Tibial nerve (tissue), 4 donors: Measurements from ENCODE around the gene FRMD6. TPM values are rescaled to one million over a fixed set of nuclear protein-coding genes. Genes with fewer than 3 reads are reported as not detected.

Experiments used
- DNase-seq, 2 donors: peaks; one replicate each; pipeline ENCODE4 v3.0.0-alpha.2; 2019; ENCODE audit warnings: low spot score in 2 of 2
- H3K27ac ChIP-seq, 4 donors: fragments of 200-600 bp; sonication (generic) in 3 of 4; one replicate each; pipeline ENCODE4 v1.5.1; 2017 to 2019; ENCODE audit warnings: mild to moderate bottlenecking in 1 of 4
- H3K27me3 ChIP-seq, 2 donors: fragments of 200-600 bp; sonication (generic) in 1 of 2; one replicate each; pipeline versions ENCODE4 v1.5.1 to v1.6.0; 2017 to 2019
- H3K36me3 ChIP-seq, 3 donors: fragments of 200-600 bp; sonication (generic); one replicate each; pipeline ENCODE4 v1.5.1; 2018 to 2019
- H3K4me1 ChIP-seq, 4 donors: fragments of 200-600 bp; sonication (generic) in 3 of 4; one replicate each; pipeline ENCODE4 v1.5.1; 2017 to 2019
- H3K4me3 ChIP-seq, 4 donors: fragments of 200-600 bp; sonication (generic) in 3 of 4; one replicate each; pipeline ENCODE4 v1.5.1; 2017 to 2019; ENCODE audit warnings: mild to moderate bottlenecking in 1 of 4, moderate library complexity in 1 of 4
- H3K9me3 ChIP-seq, 4 donors: fragments of 200-600 bp; sonication (generic) in 3 of 4; one replicate each; pipeline ENCODE4 v1.5.1; 2017 to 2019
- EP300 ChIP-seq, 2 donors: sonication (generic); formaldehyde crosslinking; IDR thresholded peaks; one replicate each; pipeline ENCODE4 v1.6.1; 2017; ENCODE audit warnings: antibody characterized with exemption in 2 of 2, mild to moderate bottlenecking in 1 of 2
- POLR2A ChIP-seq, 2 donors: fragments of 450-650 bp; IDR thresholded peaks; one replicate each; pipeline ENCODE4 v1.6.1; 2017; ENCODE audit warnings: antibody characterized with exemption in 2 of 2, mild to moderate bottlenecking in 2 of 2, moderate library complexity in 2 of 2
- WGBS, 2 donors: methylation state at CpG; one replicate each; pipeline ENCODE4 v1.1.5; 2018; 5-methylcytosine and 5-hydroxymethylcytosine counted together
- total RNA-seq, 4 donors: library from RNA; depleted of rRNA; stranded (reverse); fragments of >200 nt; gene quantifications; one replicate each; pipeline ENCODE4 v1.1.0, GENCODE V29; 2016
- TF ChIP-seq, protein P1 (sequence below), 5 experiments: fragments of 200-600 bp in 3 of 5; fragments of 450-650 bp in 2 of 5; sonication (generic) in 3 of 5; IDR thresholded peaks; one replicate each; pipeline ENCODE4 v1.5.1; 2016 to 2019; ENCODE audit warnings: antibody characterized with exemption in 5 of 5, mild to moderate bottlenecking in 3 of 5, moderate library complexity in 2 of 5

Gene FRMD6
- total RNA-seq, 4 donors from 2014 or later, result 31.6 to 52.4 (median 44.9) TPM

GRCh38 chr14:51674294-51675002 lies 22.7 kb downstream of the FRMD6 start:
- peaks cover 0 to 58% (median 20%) of the 10 kb centered on the region in 4 donors for H3K4me1 ChIP-seq
- TF ChIP-seq EP300 (IDR thresholded peaks at IDR 0.05), result no peak
- TF ChIP-seq POLR2A (IDR thresholded peaks at IDR 0.05), result no peak
- 88 to 92% methylated on average over 5 of the region's 5 CpGs for WGBS, 2 donors

GRCh38 chr14:51676549-51676948 lies 24.8 kb downstream of the FRMD6 start:
- H3K9me3 ChIP-seq, result no peaks in the 10 kb centered on the region
- H3K4me3 ChIP-seq, result no peak overlapping the region
- peaks cover 0 to 75% (median 23%) of the 10 kb centered on the region in 4 donors for H3K4me1 ChIP-seq
- TF ChIP-seq, protein P1, sequence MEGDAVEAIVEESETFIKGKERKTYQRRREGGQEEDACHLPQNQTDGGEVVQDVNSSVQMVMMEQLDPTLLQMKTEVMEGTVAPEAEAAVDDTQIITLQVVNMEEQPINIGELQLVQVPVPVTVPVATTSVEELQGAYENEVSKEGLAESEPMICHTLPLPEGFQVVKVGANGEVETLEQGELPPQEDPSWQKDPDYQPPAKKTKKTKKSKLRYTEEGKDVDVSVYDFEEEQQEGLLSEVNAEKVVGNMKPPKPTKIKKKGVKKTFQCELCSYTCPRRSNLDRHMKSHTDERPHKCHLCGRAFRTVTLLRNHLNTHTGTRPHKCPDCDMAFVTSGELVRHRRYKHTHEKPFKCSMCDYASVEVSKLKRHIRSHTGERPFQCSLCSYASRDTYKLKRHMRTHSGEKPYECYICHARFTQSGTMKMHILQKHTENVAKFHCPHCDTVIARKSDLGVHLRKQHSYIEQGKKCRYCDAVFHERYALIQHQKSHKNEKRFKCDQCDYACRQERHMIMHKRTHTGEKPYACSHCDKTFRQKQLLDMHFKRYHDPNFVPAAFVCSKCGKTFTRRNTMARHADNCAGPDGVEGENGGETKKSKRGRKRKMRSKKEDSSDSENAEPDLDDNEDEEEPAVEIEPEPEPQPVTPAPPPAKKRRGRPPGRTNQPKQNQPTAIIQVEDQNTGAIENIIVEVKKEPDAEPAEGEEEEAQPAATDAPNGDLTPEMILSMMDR (IDR thresholded peaks at IDR 0.05), result no peak
- TF ChIP-seq POLR2A (IDR thresholded peaks at IDR 0.05) (no peak), EP300 (IDR thresholded peaks at IDR 0.05) (no peak)
- no peaks in the 10 kb centered on the region for H3K36me3 ChIP-seq
- peak overlapping the region in 3 of 4 donors; percentile 38 to 89 (median 67) for H3K27ac ChIP-seq
- no peak for DNase-seq
- no peaks in the 10 kb centered on the region for H3K27me3 ChIP-seq

More at GRCh38 chr14:51674294-51675002, 22.7 kb downstream of the FRMD6 start:
- H3K27ac ChIP-seq, result peak overlapping the region in 3 of 4 donors; percentile 0 to 78 (median 67)
- no peaks in the 10 kb centered on the region for H3K27me3 ChIP-seq
- H3K4me3 ChIP-seq, result no peak overlapping the region
- DNase-seq, result no peak
- no peaks in the 10 kb centered on the region for H3K36me3 ChIP-seq
- H3K9me3 ChIP-seq, result no peaks in the 10 kb centered on the region

DNA sequence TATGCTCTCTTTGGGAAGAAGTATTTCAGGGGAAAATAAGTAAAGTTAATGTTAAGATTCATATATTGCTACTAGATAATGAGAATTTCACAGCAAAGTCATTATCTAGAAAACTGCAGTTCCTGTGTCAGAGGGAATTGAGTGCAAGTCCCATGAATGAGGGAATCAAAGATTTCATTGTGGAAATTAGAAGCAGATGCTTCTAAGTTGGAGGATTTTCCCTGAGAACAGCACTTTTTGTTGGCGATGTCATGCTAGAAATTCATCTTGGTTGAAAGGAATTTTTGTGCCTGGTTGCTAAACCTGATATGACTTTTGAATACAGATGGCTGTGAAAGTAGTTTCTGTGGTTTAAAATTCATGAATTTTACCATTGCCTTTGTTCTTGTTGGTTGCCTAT lies 25.6 kb downstream of the FRMD6 start:
- TF ChIP-seq, protein P1 (IDR thresholded peaks at IDR 0.05), result no peak
- TF ChIP-seq POLR2A (IDR thresholded peaks at IDR 0.05) (no peak), EP300 (IDR thresholded peaks at IDR 0.05) (peak in 1 of 2 donors; percentile 33)
- Histone ChIP-seq H3K27ac (peak overlapping the region in 2 of 4 donors; percentile 67 to 89), H3K4me1 (peaks cover 0 to 82% (median 26%) of the 10 kb centered on the region in 4 donors)

GRCh38 chr14:51677738-51678137 lies 26.0 kb downstream of the FRMD6 start:
- H3K9me3 ChIP-seq, result no peaks in the 10 kb centered on the region
- WGBS, 2 donors, result 78 to 86% methylated on average over 2 of the region's 2 CpGs
- no peaks in the 10 kb centered on the region for H3K36me3 ChIP-seq
- H3K27me3 ChIP-seq, result no peaks in the 10 kb centered on the region
- no peak overlapping the region for H3K4me3 ChIP-seq
- peaks cover 0 to 87% (median 29%) of the 10 kb centered on the region in 4 donors for H3K4me1 ChIP-seq
- DNase-seq, result no peak
- TF ChIP-seq, protein P1 (IDR thresholded peaks at IDR 0.05), result no peak
- TF ChIP-seq EP300 (IDR thresholded peaks at IDR 0.05) (no peak), POLR2A (IDR thresholded peaks at IDR 0.05) (no peak)
- H3K27ac ChIP-seq, result peak overlapping the region in 2 of 4 donors; percentile 67 to 89

More for the DNA sequence above, 25.6 kb downstream of the FRMD6 start:
- Histone ChIP-seq H3K27me3 (no peaks in the 10 kb centered on the region), H3K9me3 (no peaks in the 10 kb centered on the region), H3K4me3 (no peak overlapping the region), H3K36me3 (no peaks in the 10 kb centered on the region)
- 25 to 31% methylated on average over 1 of the region's 1 CpG for WGBS, 2 donors
- no peak for DNase-seq

GRCh38 chr14:51680031-51680430 lies 28.3 kb downstream of the FRMD6 start:
- WGBS, 2 donors, result 29 to 41% methylated on average over 1 of the region's 1 CpG
- Histone ChIP-seq H3K9me3 (no peaks in the 10 kb centered on the region), H3K4me1 (peaks cover 0 to 88% (median 30%) of the 10 kb centered on the region in 4 donors), H3K27me3 (no peaks in the 10 kb centered on the region), H3K36me3 (no peaks in the 10 kb centered on the region), H3K27ac (peak overlapping the region in 2 of 4 donors; percentile 16 to 89), H3K4me3 (no peak overlapping the region)
- TF ChIP-seq, protein P1 (IDR thresholded peaks at IDR 0.05), result no peak
- TF ChIP-seq EP300 (IDR thresholded peaks at IDR 0.05), result no peak
- no peak for TF ChIP-seq POLR2A (IDR thresholded peaks at IDR 0.05)
- no peak for DNase-seq
